Prostate gland (tissue), 2 donors: ENCODE results near the gene PCAT7.

ENCODE experiments used
- CTCF ChIP-seq, 4 experiments: fragments of 200-600 bp in 2 of 4; fragments of 450-650 bp in 2 of 4; sonication (generic) in 2 of 4; IDR thresholded peaks; 1 replicate in 3 of 4; 2 replicates in 1 of 4; pipeline ENCODE4 v1.5.1; 2016 to 2019; ENCODE audit warnings: antibody characterized with exemption in 4 of 4, mild to moderate bottlenecking in 2 of 4, moderate library complexity in 2 of 4
- POLR2A ChIP-seq: fragments of 450-650 bp; IDR thresholded peaks from one replicate; pipeline ENCODE4 v1.6.1; 2016; ENCODE audit warnings: antibody characterized with exemption, mild to moderate bottlenecking

- TF ChIP-seq CTCF (IDR thresholded peaks at IDR 0.05) (no peak), POLR2A (no peak)
Observed at GRCh38 chr9:94577571-94577970, 22.7 kb downstream of the PCAT7 start.
